ENCODE data around the gene ATP11B.

ATP11B gene

GRCh38 chr3:182965861-182966366 lies 172.6 kb downstream of the ATP11B start:
- no peak overlapping the region for H4K12ac ChIP-seq (ENCODE audit: low read depth, low read length)
- H3K4me2 ChIP-seq (ENCODE audit: low read length): no peak overlapping the region
- no peak overlapping the region for H3K9ac ChIP-seq (ENCODE audit: low read length)
- no peak overlapping the region for H3K23ac ChIP-seq (ENCODE audit: low read length)
- no peaks in the 10 kb centered on the region for H3K27me3 ChIP-seq (ENCODE audit: insufficient read depth, low read length)
- H4K91ac ChIP-seq (ENCODE audit: low read depth, low read length): no peak overlapping the region
- H3K4me1 ChIP-seq (ENCODE audit: control insufficient read depth in 1 of 2, insufficient read depth in 2 of 2, low read length in 2 of 2): no peaks in the 10 kb centered on the region
- H4K8ac ChIP-seq (ENCODE audit: low read depth, low read length): no peak overlapping the region
- H2BK5ac ChIP-seq (ENCODE audit: low read depth, low read length, poor library complexity): no peak overlapping the region
- H3K4ac ChIP-seq (ENCODE audit: low read depth, low read length): no peak overlapping the region
- H3K27ac ChIP-seq (ENCODE audit: low read depth, low read length): no peak overlapping the region
- no peak overlapping the region for H3K18ac ChIP-seq (ENCODE audit: low read length)
- H3K79me2 ChIP-seq (ENCODE audit: control insufficient read depth, insufficient read depth, low read length, poor library complexity): peaks cover 2% of the 10 kb centered on the region
- H3K79me1 ChIP-seq (ENCODE audit: low read length): no peaks in the 10 kb centered on the region
- peaks cover 0 to 2% of the 10 kb centered on the region in 2 experiments for H3K36me3 ChIP-seq (ENCODE audit: control insufficient read depth in 1 of 2, insufficient read depth in 2 of 2, low read length in 2 of 2)
- H3K4me3 ChIP-seq (ENCODE audit: low read depth, low read length): no peak overlapping the region
- DNase-seq: no peak
- no peak overlapping the region for H2BK12ac ChIP-seq (ENCODE audit: low read length)
- no peak overlapping the region for H2AFZ ChIP-seq (ENCODE audit: insufficient read depth, low read length, poor library complexity)
- no peaks in the 10 kb centered on the region for H3K9me3 ChIP-seq (ENCODE audit: insufficient read depth, low read depth, low read length)
- no peak overlapping the region for H3K14ac ChIP-seq (ENCODE audit: low read length)
- no peak overlapping the region for H2BK120ac ChIP-seq (ENCODE audit: insufficient read depth, low read length, poor library complexity)
- no CpG with 5 or more reads among the region's 9 CpGs for WGBS (ENCODE audit: extremely low coverage, insufficient coverage, insufficient read length)
- H2AK5ac ChIP-seq (ENCODE audit: low read length): no peak overlapping the region

- no peak overlapping the region for H2BK120ac ChIP-seq (ENCODE audit: insufficient read depth, low read length, poor library complexity)
- H4K91ac ChIP-seq (ENCODE audit: low read depth, low read length): no peak overlapping the region
- H3K18ac ChIP-seq (ENCODE audit: low read length): no peak overlapping the region
- WGBS (ENCODE audit: extremely low coverage, insufficient coverage, insufficient read length): no CpG with 5 or more reads among the region's 6 CpGs
- no peaks in the 10 kb centered on the region for H3K79me1 ChIP-seq (ENCODE audit: low read length)
- H3K4me1 ChIP-seq (ENCODE audit: control insufficient read depth in 1 of 2, insufficient read depth in 2 of 2, low read length in 2 of 2): peaks cover 0 to 3% of the 10 kb centered on the region in 2 experiments
- H3K23ac ChIP-seq (ENCODE audit: low read length): no peak overlapping the region
- no peak overlapping the region for H3K4me3 ChIP-seq (ENCODE audit: low read depth, low read length)
- H3K36me3 ChIP-seq (ENCODE audit: control insufficient read depth in 1 of 2, insufficient read depth in 2 of 2, low read length in 2 of 2): peaks cover 0 to 2% of the 10 kb centered on the region in 2 experiments
- no peak for DNase-seq
- no peak overlapping the region for H3K14ac ChIP-seq (ENCODE audit: low read length)
- no peak overlapping the region for H4K12ac ChIP-seq (ENCODE audit: low read depth, low read length)
- no peak overlapping the region for H2AFZ ChIP-seq (ENCODE audit: insufficient read depth, low read length, poor library complexity)
- no peak overlapping the region for H4K8ac ChIP-seq (ENCODE audit: low read depth, low read length)
- no peak overlapping the region for H2BK12ac ChIP-seq (ENCODE audit: low read length)
- H3K79me2 ChIP-seq (ENCODE audit: control insufficient read depth, insufficient read depth, low read length, poor library complexity): peaks cover 2% of the 10 kb centered on the region
- H3K9me3 ChIP-seq (ENCODE audit: insufficient read depth, low read depth, low read length): no peaks in the 10 kb centered on the region
- H3K27ac ChIP-seq (ENCODE audit: low read depth, low read length): no peak overlapping the region
- no peak overlapping the region for H2AK5ac ChIP-seq (ENCODE audit: low read length)
- H2BK5ac ChIP-seq (ENCODE audit: low read depth, low read length, poor library complexity): no peak overlapping the region
- H3K27me3 ChIP-seq (ENCODE audit: insufficient read depth, low read length): no peaks in the 10 kb centered on the region
- H3K4me2 ChIP-seq (ENCODE audit: low read length): no peak overlapping the region
- H3K4ac ChIP-seq (ENCODE audit: low read depth, low read length): no peak overlapping the region
- no peak overlapping the region for H3K9ac ChIP-seq (ENCODE audit: low read length)
Measured at GRCh38 chr3:182967218-182968204, 174.2 kb downstream of the ATP11B start.

GRCh38 chr3:182969277-182969676 lies 176.0 kb downstream of the ATP11B start:
- H3K27ac ChIP-seq (ENCODE audit: low read depth, low read length): no peak overlapping the region
- H2BK12ac ChIP-seq (ENCODE audit: low read length): no peak overlapping the region
- H3K14ac ChIP-seq (ENCODE audit: low read length): no peak overlapping the region
- peaks cover 2% of the 10 kb centered on the region for H3K79me2 ChIP-seq (ENCODE audit: control insufficient read depth, insufficient read depth, low read length, poor library complexity)
- no peak overlapping the region for H3K23ac ChIP-seq (ENCODE audit: low read length)
- no peak overlapping the region for H3K4ac ChIP-seq (ENCODE audit: low read depth, low read length)
- H3K4me1 ChIP-seq (ENCODE audit: control insufficient read depth in 1 of 2, insufficient read depth in 2 of 2, low read length in 2 of 2): peaks cover 0 to 3% of the 10 kb centered on the region in 2 experiments
- H3K4me2 ChIP-seq (ENCODE audit: low read length): no peak overlapping the region
- H4K12ac ChIP-seq (ENCODE audit: low read depth, low read length): no peak overlapping the region
- H3K18ac ChIP-seq (ENCODE audit: low read length): no peak overlapping the region
- no peak for DNase-seq
- H2BK5ac ChIP-seq (ENCODE audit: low read depth, low read length, poor library complexity): no peak overlapping the region
- H3K9me3 ChIP-seq (ENCODE audit: insufficient read depth, low read depth, low read length): no peaks in the 10 kb centered on the region
- no peak overlapping the region for H2AK5ac ChIP-seq (ENCODE audit: low read length)
- no peak overlapping the region for H4K91ac ChIP-seq (ENCODE audit: low read depth, low read length)
- H3K36me3 ChIP-seq (ENCODE audit: control insufficient read depth in 1 of 2, insufficient read depth in 2 of 2, low read length in 2 of 2): no peaks in the 10 kb centered on the region
- H4K8ac ChIP-seq (ENCODE audit: low read depth, low read length): no peak overlapping the region
- no peak overlapping the region for H2AFZ ChIP-seq (ENCODE audit: insufficient read depth, low read length, poor library complexity)
- H3K4me3 ChIP-seq (ENCODE audit: low read depth, low read length): no peak overlapping the region
- no peaks in the 10 kb centered on the region for H3K27me3 ChIP-seq (ENCODE audit: insufficient read depth, low read length)
- H3K9ac ChIP-seq (ENCODE audit: low read length): no peak overlapping the region
- H3K79me1 ChIP-seq (ENCODE audit: low read length): no peaks in the 10 kb centered on the region
- no peak overlapping the region for H2BK120ac ChIP-seq (ENCODE audit: insufficient read depth, low read length, poor library complexity)

GRCh38 chr3:182969853-182970252 lies 176.5 kb downstream of the ATP11B start:
- no peak overlapping the region for H4K8ac ChIP-seq (ENCODE audit: low read depth, low read length)
- H2BK120ac ChIP-seq (ENCODE audit: insufficient read depth, low read length, poor library complexity): no peak overlapping the region
- no peak overlapping the region for H2BK12ac ChIP-seq (ENCODE audit: low read length)
- H4K12ac ChIP-seq (ENCODE audit: low read depth, low read length): no peak overlapping the region
- peaks cover 2% of the 10 kb centered on the region for H3K79me2 ChIP-seq (ENCODE audit: control insufficient read depth, insufficient read depth, low read length, poor library complexity)
- no peak overlapping the region for H3K4me3 ChIP-seq (ENCODE audit: low read depth, low read length)
- no peak overlapping the region for H3K4me2 ChIP-seq (ENCODE audit: low read length)
- H3K9ac ChIP-seq (ENCODE audit: low read length): no peak overlapping the region
- no peak overlapping the region for H3K18ac ChIP-seq (ENCODE audit: low read length)
- no peak overlapping the region for H3K27ac ChIP-seq (ENCODE audit: low read depth, low read length)
- H3K4me1 ChIP-seq (ENCODE audit: control insufficient read depth in 1 of 2, insufficient read depth in 2 of 2, low read length in 2 of 2): peaks cover 0 to 3% of the 10 kb centered on the region in 2 experiments
- H3K14ac ChIP-seq (ENCODE audit: low read length): no peak overlapping the region
- H3K79me1 ChIP-seq (ENCODE audit: low read length): no peaks in the 10 kb centered on the region
- no peaks in the 10 kb centered on the region for H3K36me3 ChIP-seq (ENCODE audit: control insufficient read depth in 1 of 2, insufficient read depth in 2 of 2, low read length in 2 of 2)
- DNase-seq: no peak
- H3K27me3 ChIP-seq (ENCODE audit: insufficient read depth, low read length): no peaks in the 10 kb centered on the region
- H3K9me3 ChIP-seq (ENCODE audit: insufficient read depth, low read depth, low read length): no peaks in the 10 kb centered on the region
- no peak overlapping the region for H2BK5ac ChIP-seq (ENCODE audit: low read depth, low read length, poor library complexity)
- no peak overlapping the region for H4K91ac ChIP-seq (ENCODE audit: low read depth, low read length)
- H3K4ac ChIP-seq (ENCODE audit: low read depth, low read length): peak overlapping the region; percentile 10
- no CpG with 5 or more reads among the region's 7 CpGs for WGBS (ENCODE audit: extremely low coverage, insufficient coverage, insufficient read length)
- no peak overlapping the region for H3K23ac ChIP-seq (ENCODE audit: low read length)
- no peak overlapping the region for H2AFZ ChIP-seq (ENCODE audit: insufficient read depth, low read length, poor library complexity)
- H2AK5ac ChIP-seq (ENCODE audit: low read length): no peak overlapping the region

All from trophoblast cell (in vitro differentiated cells and primary cell).